Thoracic aorta (tissue), 2 donors: ENCODE results near the gene SYCP3. TPM values are rescaled to one million over a fixed set of nuclear protein-coding genes. Genes with fewer than 3 reads are reported as not detected.
"Not testable (repeated sequence)": the region's sequence is repeated elsewhere in the genome, so short reads cannot be mapped to it uniquely, and the experiment has no call there.

Experiments
- ATAC-seq: fragments of 150-250 bp; one replicate; pipeline ENCODE4 v1.8.0; 2017; ENCODE audit warnings: low read depth; ENCODE audit not compliant: insufficient number of reproducible peaks, low FRiP score
- DNase-seq: peaks from one replicate; pipeline ENCODE4 v3.0.0-alpha.2; 2020; ENCODE audit warnings: low spot score
- H3K27ac ChIP-seq, 2 donors: fragments of 200-600 bp; sonication (generic); 1 replicate in 1 of 2; 2 replicates in 1 of 2; pipeline ENCODE4 v1.5.1; 2016; ENCODE audit warnings: mild to moderate bottlenecking in 2 of 2, moderate library complexity in 2 of 2
- H3K27me3 ChIP-seq: fragments of 200-600 bp; sonication (generic); replicated peaks from 2 replicates; pipeline ENCODE4 v1.6.0; 2016; ENCODE audit warnings: mild to moderate bottlenecking; ENCODE audit not compliant: insufficient read depth
- H3K36me3 ChIP-seq: fragments of 200-600 bp; sonication (generic); one replicate; pipeline ENCODE4 v1.5.1; 2016
- H3K4me1 ChIP-seq, 2 donors: fragments of 200-600 bp; sonication (generic); 1 replicate in 1 of 2; 2 replicates in 1 of 2; pipeline versions ENCODE4 v1.5.1 to v1.6.0; 2016; ENCODE audit warnings: low read depth in 2 of 2, mild to moderate bottlenecking in 1 of 2; ENCODE audit not compliant: control insufficient read depth in 1 of 2
- H3K4me3 ChIP-seq: fragments of 200-600 bp; sonication (generic); 2 replicates; pipeline ENCODE4 v1.5.1; 2016; ENCODE audit warnings: mild to moderate bottlenecking
- H3K9me3 ChIP-seq: fragments of 200-600 bp; sonication (generic); 2 replicates; pipeline ENCODE4 v1.5.1; 2016
- CTCF ChIP-seq: fragments of 200-600 bp; sonication (generic); IDR thresholded peaks from one replicate; pipeline ENCODE4 v1.5.1; 2019; ENCODE audit warnings: antibody characterized with exemption
- total RNA-seq, 2 donors: library from RNA; depleted of rRNA; stranded (reverse); fragments of >200 nt; gene quantifications; one replicate each; pipeline versions ENCODE4 v1.1.0 to v1.2.3, GENCODE V29; 2016

Gene SYCP3
- total RNA-seq, 2 donors from 2014 or later = not detected

DNA sequence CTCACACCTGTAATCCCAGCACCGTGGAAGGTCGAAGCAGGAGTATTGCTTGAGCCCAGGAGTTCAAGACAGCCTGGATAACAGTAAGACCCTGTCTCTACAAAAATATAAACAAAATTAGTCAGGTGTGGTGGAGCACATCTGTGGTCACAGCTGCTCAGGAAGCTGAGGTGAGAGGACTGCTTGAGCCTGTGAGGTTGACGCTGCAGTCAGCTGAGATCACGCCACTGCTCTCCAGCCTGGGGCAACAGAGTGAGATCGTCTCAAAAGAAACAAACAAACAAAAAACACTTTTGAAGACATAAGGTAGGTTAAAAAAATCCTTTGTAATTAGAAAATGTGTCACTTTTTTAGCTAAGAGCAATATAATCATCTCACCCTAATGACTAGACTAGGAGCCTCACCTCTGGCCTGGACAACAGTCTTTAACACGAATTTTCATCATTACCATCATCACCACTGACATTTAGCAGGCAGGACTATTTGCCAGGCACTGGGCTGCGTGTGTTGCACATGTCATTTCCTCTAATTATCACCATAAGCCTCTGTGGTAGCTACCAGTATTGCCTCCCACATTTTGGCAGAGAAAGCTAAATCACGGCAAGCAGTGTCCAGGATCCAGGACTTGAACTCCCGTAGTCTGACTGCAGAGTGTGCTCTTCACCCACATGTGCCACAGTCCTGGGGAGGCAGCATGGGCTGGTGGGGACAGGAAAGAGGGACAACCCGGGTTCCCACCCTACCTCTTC lies 4.6 kb upstream of the SYCP3 start:
- Histone ChIP-seq H3K4me3 (no peak overlapping the region), H3K27ac (no peak overlapping the region), H3K9me3 (no peaks in the 10 kb centered on the region), H3K27me3 (no peaks in the 10 kb centered on the region), H3K4me1 (no peaks in the 10 kb centered on the region), H3K36me3 (peaks cover 16% of the 10 kb centered on the region)
- ATAC-seq = no peak
- DNase-seq = no peak
- no peak for TF ChIP-seq CTCF

DNA sequence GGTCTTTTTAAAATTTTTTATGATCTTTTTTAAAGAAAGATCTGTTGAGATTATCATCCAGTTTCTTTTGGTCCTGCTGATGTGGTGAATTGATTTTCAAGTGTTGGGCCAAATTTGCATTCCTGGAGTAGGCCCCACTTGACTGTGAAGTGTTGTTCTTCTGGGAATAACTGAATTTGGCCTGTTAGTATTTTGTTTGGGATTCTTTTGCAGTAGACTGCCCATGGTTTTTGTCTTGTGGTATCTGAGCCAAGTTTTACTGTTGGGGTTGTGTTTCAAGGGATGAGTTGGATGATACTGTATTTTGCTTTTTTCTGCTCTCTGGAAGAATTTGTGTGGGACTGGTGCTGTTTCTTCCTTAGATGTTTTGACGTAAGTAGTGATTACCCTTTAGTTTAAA lies 4.0 kb upstream of the SYCP3 start:
- H3K27me3 ChIP-seq = no peaks in the 10 kb centered on the region
- H3K4me1 ChIP-seq = no peaks in the 10 kb centered on the region
- DNase-seq (no peak), ATAC-seq (no peak)
- no peak overlapping the region for H3K4me3 ChIP-seq
- no peak for TF ChIP-seq CTCF
- peaks cover 12% of the 10 kb centered on the region for H3K36me3 ChIP-seq
- H3K27ac ChIP-seq = no peak overlapping the region
- no peaks in the 10 kb centered on the region for H3K9me3 ChIP-seq

DNA sequence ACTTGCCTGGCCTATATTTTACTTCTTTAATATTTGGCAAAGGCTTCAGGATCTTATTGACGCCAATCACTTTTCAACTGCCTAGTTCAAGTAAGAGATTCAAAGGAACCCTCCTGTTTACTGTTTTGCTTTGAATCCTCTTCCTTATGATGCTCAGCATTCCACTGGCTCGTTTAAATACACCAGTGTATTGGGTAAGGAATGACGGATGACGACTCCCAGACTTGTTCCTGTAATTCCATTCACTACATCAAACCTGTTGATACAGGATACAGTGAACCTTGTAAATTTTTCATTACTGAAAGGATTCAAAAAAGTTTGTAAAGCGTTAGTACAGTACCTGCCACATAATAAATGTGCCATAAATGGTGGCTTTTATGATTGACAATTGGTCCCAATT lies 1.7 kb upstream of the SYCP3 start:
- no peak for ATAC-seq
- H3K36me3 ChIP-seq = peaks cover 12% of the 10 kb centered on the region

DNA sequence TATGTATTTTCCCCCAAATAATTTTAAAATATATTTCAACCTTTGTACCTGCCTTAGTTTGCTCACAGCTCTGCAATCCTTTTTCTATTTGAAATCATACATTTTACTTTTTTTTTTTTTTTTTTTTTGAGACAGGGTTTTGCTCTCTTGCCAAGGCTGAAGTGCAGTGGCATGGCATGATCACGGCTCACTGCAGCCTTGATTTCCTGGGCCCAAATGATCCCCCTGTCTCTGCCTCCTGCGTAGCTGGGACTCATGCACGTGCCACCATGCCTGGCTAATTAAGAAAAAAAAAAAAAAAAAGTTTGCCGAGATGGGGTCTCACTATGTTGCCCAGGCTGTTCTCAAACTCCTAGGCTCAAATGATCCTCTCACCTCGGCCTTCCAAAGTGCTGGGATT lies 1.3 kb upstream of the SYCP3 start:
- H3K36me3 ChIP-seq = peaks cover 12% of the 10 kb centered on the region
- H3K4me1 ChIP-seq = no peaks in the 10 kb centered on the region
- DNase-seq = no peak
- H3K4me3 ChIP-seq = no peak overlapping the region
- H3K9me3 ChIP-seq = no peaks in the 10 kb centered on the region
- no peaks in the 10 kb centered on the region for H3K27me3 ChIP-seq
- ATAC-seq = no peak
- no peak for TF ChIP-seq CTCF
- H3K27ac ChIP-seq = no peak overlapping the region

More for the DNA sequence above, 1.7 kb upstream of the SYCP3 start:
- H3K27me3 ChIP-seq = no peaks in the 10 kb centered on the region
- H3K27ac ChIP-seq = no peak overlapping the region
- no peaks in the 10 kb centered on the region for H3K4me1 ChIP-seq
- no peak overlapping the region for H3K4me3 ChIP-seq
- H3K9me3 ChIP-seq = no peaks in the 10 kb centered on the region
- TF ChIP-seq CTCF = no peak
- DNase-seq = no peak

DNA sequence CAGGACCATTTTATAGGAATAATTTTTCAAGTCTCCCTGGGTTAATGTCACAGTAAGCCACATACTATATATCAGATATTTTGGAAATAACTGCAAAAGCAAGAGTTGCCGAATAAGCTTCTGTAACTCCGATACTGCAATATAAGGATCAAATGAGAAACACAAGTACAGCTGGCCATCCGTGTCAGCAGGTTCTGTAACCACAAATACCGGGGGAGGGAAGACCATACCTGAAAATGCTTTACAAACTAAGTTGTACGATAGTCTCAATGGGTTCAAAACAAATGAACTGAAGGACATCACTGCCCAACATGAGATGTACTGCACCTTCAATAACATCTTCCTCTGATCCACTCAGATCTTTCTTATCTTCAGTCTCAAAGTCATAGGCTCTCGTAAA lies 1.8 kb downstream of the SYCP3 start:
- H3K27ac ChIP-seq = no peak overlapping the region
- DNase-seq = no peak
- no peak overlapping the region for H3K4me3 ChIP-seq
- H3K4me1 ChIP-seq = no peaks in the 10 kb centered on the region
- ATAC-seq = no peak
- H3K27me3 ChIP-seq = no peaks in the 10 kb centered on the region
- H3K36me3 ChIP-seq = peaks cover 9% of the 10 kb centered on the region
- no peak for TF ChIP-seq CTCF
- no peaks in the 10 kb centered on the region for H3K9me3 ChIP-seq

- DNase-seq, H3K9me3 ChIP-seq: not testable (repeated sequence)
- H3K36me3 ChIP-seq = peaks cover 14% of the 10 kb centered on the region
Observed at GRCh38 chr12:101734482-101734881, 4.8 kb downstream of the SYCP3 start.

More at GRCh38 chr12:101734482-101734881, 4.8 kb downstream of the SYCP3 start:
- H3K4me3 ChIP-seq, H3K27ac ChIP-seq, ATAC-seq, H3K27me3 ChIP-seq, H3K4me1 ChIP-seq: not testable (repeated sequence)
